ENCODE data around the gene AGAP1. TPM values are rescaled to one million over a fixed set of nuclear protein-coding genes. Genes with fewer than 3 reads are reported as not detected.

Gene AGAP1
- total and polyA plus RNA-seq, 4 donors = 2.0 to 8.5 (median 5.4) TPM

DNA sequence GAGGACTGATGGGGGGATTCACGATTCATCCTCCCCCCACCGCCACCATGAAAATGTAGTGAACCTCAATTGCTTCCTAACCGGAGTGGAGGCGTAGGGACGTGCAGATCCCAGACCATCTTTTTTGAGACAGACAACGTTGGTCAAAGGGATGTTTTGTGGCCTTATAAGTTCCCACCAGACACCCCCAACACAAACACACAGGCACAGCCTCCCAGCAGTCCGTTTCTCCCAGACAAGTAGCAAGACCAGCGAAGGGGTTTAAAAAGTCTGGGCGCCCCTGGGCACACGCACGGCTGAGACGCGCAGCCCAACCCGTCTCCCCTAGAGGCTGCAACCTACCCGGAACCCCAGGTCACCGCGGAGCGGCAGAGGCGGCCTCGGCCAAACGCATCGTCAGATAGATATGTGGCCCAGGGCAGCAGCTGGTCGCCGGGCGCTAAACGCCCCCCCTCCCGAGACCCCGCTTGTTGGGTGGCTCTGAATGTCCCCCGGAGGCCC lies 673.0 kb downstream of the AGAP1 start:
- peaks cover 22 to 48% (median 30%) of the 10 kb centered on the region in 4 donors for H3K4me1 ChIP-seq (ENCODE audit: control insufficient read depth in 4 of 4, insufficient read depth in 4 of 4, low read length in 3 of 4)
- no peaks in the 10 kb centered on the region for H3K9me3 ChIP-seq (ENCODE audit: control insufficient read depth in 4 of 4, low read length in 3 of 4)
- TF ChIP-seq TAF1 (conservative IDR thresholded peaks at IDR 0.05) = no peak
- H3K4me3 ChIP-seq (ENCODE audit: low read depth in 1 of 3, low read length in 3 of 3) = peak overlapping the region in 1 of 3 donors; percentile 44
- H3K27me3 ChIP-seq (ENCODE audit: control insufficient read depth in 4 of 4, insufficient read depth in 4 of 4, low read length in 3 of 4) = peaks cover 0 to 38% (median 25%) of the 10 kb centered on the region in 4 donors
- no peak overlapping the region for H3K9ac ChIP-seq (ENCODE audit: low read depth in 1 of 2, low read length in 2 of 2)
- DNase-seq (ENCODE audit: low spot score) = no peak
- WGBS = 5% methylated on average over 29 of the region's 29 CpGs
- peaks cover 0 to 1% (median 0%) of the 10 kb centered on the region in 4 donors for H3K36me3 ChIP-seq (ENCODE audit: control insufficient read depth in 4 of 4, insufficient read depth in 3 of 4, low read depth in 1 of 4, low read length in 3 of 4)
- H3K27ac ChIP-seq (ENCODE audit: low read depth in 1 of 2, low read length in 2 of 2) = no peak overlapping the region

DNA sequence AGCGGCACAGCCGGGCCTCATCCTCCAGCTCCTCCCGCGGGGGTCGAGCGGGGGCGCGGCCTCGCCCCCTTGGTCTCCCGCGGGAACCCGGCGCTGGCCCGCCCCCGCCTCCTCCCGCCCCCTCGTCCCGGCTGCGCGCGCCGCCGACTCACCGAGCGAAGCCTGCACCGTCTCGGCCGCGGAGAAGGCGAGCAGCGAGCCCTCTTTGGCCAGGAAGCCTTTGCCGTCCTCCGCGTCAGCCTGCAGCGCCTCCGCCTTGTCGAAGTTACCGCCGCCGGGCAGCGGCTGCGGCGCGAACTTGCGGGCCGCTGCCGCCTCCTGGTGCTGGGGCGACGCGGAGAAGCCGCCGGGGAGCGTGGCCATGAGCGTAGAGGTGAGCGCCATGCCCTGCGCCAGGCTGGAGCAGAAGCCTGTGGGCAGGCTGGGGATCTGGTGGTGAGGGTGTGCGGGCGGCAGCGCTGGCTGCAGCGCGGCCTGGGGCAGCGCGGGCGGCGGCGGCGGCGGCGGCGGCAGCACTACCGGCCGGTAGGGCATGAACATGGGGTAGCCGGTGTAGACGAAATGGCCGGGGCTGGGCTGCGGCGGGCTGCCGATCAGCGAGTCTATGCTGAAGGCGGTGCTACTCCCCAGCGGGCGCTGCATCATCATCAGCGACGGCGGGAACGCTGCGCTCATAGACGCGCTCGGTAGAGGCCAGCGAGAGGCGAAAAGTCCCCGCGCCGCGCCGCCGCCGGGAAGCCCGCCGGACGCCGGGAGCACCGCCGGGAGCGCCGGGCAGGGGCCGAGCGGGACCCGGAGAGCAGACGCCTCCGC lies 673.7 kb downstream of the AGAP1 start:
- Histone ChIP-seq H3K4me1 (ENCODE audit: control insufficient read depth in 4 of 4, insufficient read depth in 4 of 4, low read length in 3 of 4) (peaks cover 22 to 48% (median 32%) of the 10 kb centered on the region in 4 donors), H3K27me3 (ENCODE audit: control insufficient read depth in 4 of 4, insufficient read depth in 4 of 4, low read length in 3 of 4) (peaks cover 0 to 41% (median 26%) of the 10 kb centered on the region in 4 donors), H3K4me3 (ENCODE audit: low read depth in 1 of 3, low read length in 3 of 3) (peak overlapping the region in 1 of 3 donors; percentile 44), H3K36me3 (ENCODE audit: control insufficient read depth in 4 of 4, insufficient read depth in 3 of 4, low read depth in 1 of 4, low read length in 3 of 4) (peaks cover 0 to 1% (median 0%) of the 10 kb centered on the region in 4 donors), H3K9ac (ENCODE audit: low read depth in 1 of 2, low read length in 2 of 2) (no peak overlapping the region), H3K27ac (ENCODE audit: low read depth in 1 of 2, low read length in 2 of 2) (no peak overlapping the region), H3K9me3 (ENCODE audit: control insufficient read depth in 4 of 4, low read length in 3 of 4) (no peaks in the 10 kb centered on the region)
- WGBS = 2% methylated on average over 112 of the region's 112 CpGs
- TF ChIP-seq RAD21 (IDR thresholded peaks at IDR 0.05) (peak in 1 of 2 donors; percentile 20), HNF4G (IDR thresholded peaks at IDR 0.05) (no peak)
- TF ChIP-seq, protein P1, sequence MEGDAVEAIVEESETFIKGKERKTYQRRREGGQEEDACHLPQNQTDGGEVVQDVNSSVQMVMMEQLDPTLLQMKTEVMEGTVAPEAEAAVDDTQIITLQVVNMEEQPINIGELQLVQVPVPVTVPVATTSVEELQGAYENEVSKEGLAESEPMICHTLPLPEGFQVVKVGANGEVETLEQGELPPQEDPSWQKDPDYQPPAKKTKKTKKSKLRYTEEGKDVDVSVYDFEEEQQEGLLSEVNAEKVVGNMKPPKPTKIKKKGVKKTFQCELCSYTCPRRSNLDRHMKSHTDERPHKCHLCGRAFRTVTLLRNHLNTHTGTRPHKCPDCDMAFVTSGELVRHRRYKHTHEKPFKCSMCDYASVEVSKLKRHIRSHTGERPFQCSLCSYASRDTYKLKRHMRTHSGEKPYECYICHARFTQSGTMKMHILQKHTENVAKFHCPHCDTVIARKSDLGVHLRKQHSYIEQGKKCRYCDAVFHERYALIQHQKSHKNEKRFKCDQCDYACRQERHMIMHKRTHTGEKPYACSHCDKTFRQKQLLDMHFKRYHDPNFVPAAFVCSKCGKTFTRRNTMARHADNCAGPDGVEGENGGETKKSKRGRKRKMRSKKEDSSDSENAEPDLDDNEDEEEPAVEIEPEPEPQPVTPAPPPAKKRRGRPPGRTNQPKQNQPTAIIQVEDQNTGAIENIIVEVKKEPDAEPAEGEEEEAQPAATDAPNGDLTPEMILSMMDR (IDR thresholded peaks at IDR 0.05; ENCODE audit: low read depth, low read length, missing input control) = peak; percentile 11
- no peak for DNase-seq (ENCODE audit: low spot score)

DNA sequence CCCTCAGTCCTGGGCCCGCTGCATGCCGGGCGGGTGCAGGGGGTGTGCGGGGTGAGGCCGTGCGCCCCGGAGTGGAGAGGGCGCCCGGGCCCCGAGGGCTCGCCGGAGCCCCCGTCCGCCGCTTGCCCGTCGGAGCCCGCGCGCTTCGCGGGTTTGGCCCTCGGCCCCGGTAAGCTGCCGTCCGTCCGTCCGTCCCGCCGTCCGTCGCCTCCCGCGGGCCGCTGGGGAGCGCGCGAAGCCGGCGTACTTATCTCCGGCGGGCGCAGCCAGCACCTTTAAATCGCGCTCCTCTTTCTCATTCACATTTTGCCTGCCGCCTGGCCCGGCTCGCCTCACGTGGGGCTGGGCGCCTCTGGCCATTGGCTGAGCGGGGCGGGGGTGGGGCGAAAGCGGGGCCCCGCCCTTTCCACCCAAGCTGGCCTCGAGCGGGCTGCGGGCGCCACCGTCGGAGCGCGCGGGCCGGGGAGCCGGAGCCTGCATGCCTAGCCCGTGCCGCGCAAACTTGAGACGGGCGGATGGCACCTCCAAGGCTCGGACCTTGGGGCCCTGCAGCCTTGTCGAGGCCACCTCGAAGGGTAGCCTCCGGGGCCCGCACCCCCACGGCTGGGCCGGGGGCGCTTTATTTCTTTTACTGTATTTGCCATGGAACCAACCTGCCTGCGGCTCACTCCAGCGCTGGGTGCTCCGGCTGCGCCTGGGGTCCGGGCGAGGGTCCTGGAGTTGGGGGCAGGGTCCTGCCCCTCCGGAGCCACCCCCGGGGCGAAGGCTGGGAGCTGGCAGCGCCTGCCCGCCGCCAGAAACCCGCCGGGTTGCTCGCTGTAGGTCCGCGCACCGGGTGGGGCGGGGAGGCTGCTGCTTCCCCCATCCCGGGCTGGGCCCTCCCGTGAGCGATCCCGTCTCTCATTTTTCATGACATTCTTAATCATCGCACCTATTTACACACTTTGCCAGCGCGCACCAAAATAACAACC lies 674.6 kb downstream of the AGAP1 start, which contains the start of gene GBX2:
TSS of gene GBX2 (minus strand) at position 277 of the 971 bp plus-strand sequence. CDS start 415 bp downstream, outside the sequence.
- DNase-seq (ENCODE audit: low spot score) = peak; percentile 54
- no peak within 1 kb of the TSS for H3K27ac ChIP-seq (ENCODE audit: low read depth in 1 of 2, low read length in 2 of 2)
- H3K9ac ChIP-seq (ENCODE audit: low read depth in 1 of 2, low read length in 2 of 2) = no peak within 1 kb of the TSS
- no peaks in the 10 kb centered on the region for H3K9me3 ChIP-seq (ENCODE audit: control insufficient read depth in 4 of 4, low read length in 3 of 4)
- H3K27me3 ChIP-seq (ENCODE audit: control insufficient read depth in 4 of 4, insufficient read depth in 4 of 4, low read length in 3 of 4) = peaks cover 0 to 44% (median 26%) of the 10 kb centered on the region in 4 donors
- H3K36me3 ChIP-seq (ENCODE audit: control insufficient read depth in 4 of 4, insufficient read depth in 3 of 4, low read depth in 1 of 4, low read length in 3 of 4) = peaks cover 0 to 1% (median 0%) of the 10 kb centered on the region in 4 donors
- peak within 1 kb of the TSS in 1 of 3 donors; percentile 44 for H3K4me3 ChIP-seq (ENCODE audit: low read depth in 1 of 3, low read length in 3 of 3)
- H3K4me1 ChIP-seq (ENCODE audit: control insufficient read depth in 4 of 4, insufficient read depth in 4 of 4, low read length in 3 of 4) = peaks cover 21 to 47% (median 32%) of the 10 kb centered on the region in 4 donors
- WGBS = 4% methylated on average over 105 of the region's 105 CpGs
- TF ChIP-seq, protein P2, sequence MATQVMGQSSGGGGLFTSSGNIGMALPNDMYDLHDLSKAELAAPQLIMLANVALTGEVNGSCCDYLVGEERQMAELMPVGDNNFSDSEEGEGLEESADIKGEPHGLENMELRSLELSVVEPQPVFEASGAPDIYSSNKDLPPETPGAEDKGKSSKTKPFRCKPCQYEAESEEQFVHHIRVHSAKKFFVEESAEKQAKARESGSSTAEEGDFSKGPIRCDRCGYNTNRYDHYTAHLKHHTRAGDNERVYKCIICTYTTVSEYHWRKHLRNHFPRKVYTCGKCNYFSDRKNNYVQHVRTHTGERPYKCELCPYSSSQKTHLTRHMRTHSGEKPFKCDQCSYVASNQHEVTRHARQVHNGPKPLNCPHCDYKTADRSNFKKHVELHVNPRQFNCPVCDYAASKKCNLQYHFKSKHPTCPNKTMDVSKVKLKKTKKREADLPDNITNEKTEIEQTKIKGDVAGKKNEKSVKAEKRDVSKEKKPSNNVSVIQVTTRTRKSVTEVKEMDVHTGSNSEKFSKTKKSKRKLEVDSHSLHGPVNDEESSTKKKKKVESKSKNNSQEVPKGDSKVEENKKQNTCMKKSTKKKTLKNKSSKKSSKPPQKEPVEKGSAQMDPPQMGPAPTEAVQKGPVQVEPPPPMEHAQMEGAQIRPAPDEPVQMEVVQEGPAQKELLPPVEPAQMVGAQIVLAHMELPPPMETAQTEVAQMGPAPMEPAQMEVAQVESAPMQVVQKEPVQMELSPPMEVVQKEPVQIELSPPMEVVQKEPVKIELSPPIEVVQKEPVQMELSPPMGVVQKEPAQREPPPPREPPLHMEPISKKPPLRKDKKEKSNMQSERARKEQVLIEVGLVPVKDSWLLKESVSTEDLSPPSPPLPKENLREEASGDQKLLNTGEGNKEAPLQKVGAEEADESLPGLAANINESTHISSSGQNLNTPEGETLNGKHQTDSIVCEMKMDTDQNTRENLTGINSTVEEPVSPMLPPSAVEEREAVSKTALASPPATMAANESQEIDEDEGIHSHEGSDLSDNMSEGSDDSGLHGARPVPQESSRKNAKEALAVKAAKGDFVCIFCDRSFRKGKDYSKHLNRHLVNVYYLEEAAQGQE (IDR thresholded peaks at IDR 0.05) = no peak
- TF ChIP-seq TAF1 (conservative IDR thresholded peaks at IDR 0.05) (no peak), HNF4G (IDR thresholded peaks at IDR 0.05) (no peak), RXRA (IDR thresholded peaks at IDR 0.05) (no peak), HNF4A (conservative IDR thresholded peaks at IDR 0.05) (no peak), JUND (IDR thresholded peaks at IDR 0.05) (no peak), EGR1 (IDR thresholded peaks at IDR 0.05; ENCODE audit: low read depth in 2 of 2) (no peak), SP1 (IDR thresholded peaks at IDR 0.05) (no peak), GABPA (IDR thresholded peaks at IDR 0.05 in 1 of 2, conservative IDR thresholded peaks at IDR 0.05 in 1 of 2) (no peak), FOXA2 (IDR thresholded peaks at IDR 0.05) (no peak)
- TF ChIP-seq, protein P3, sequence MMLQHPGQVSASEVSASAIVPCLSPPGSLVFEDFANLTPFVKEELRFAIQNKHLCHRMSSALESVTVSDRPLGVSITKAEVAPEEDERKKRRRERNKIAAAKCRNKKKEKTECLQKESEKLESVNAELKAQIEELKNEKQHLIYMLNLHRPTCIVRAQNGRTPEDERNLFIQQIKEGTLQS (IDR thresholded peaks at IDR 0.05) = no peak
- TF ChIP-seq, protein P4, sequence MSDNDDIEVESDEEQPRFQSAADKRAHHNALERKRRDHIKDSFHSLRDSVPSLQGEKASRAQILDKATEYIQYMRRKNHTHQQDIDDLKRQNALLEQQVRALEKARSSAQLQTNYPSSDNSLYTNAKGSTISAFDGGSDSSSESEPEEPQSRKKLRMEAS (IDR thresholded peaks at IDR 0.05) = no peak
- TF ChIP-seq, protein P1 (IDR thresholded peaks at IDR 0.05; ENCODE audit: low read depth, low read length, missing input control) = no peak

Measured in liver (tissue), 9 donors.